GM21529 (cell line): ENCODE measurements around the gene PSORS1C1.

Source experiments
- ATAC-seq: cut with Tn5 transposase; IDR thresholded peaks from one replicate; pipeline ENCODE4 v1.9.1; 2021; ENCODE audit not compliant: unreplicated experiment

The PSORS1C1 gene

DNA sequence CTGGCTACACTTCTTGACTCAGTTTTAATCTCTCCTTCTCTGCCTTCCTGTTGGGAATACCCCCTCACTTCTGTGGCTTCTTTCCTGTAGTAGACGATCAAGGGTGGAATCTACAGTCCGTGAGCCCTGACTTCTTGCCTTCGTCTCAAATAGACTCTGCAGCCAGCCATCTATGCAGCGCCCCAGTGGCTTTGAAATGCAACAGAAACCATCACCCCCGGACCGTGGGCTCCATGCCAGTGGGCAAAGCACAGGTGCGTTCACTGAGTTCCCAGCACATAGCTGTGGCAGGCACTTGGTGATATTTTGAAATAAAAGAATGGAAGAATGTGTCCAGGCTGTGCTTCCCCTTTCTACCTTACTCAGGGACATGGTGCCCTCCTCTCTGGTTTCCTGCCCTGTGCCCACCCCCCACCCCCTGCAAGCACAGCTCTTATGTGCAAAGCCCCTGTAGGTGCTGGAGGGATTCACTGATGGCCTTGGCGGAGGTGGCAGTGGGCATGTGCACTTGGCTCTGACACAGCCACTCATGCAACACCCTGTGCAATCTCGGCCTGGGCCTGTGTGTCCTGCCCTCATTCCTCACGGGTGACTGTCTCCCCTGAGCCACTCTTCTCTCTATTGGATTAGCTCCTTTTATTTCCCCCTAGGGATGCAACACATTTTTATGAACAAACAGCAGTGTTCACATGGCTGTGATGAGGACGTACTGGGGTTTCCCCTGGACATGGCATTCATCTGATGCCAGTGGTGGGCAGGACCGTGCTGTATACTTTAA lies 11.2 kb downstream of the PSORS1C1 start:
- no peak for ATAC-seq

- ATAC-seq: no peak
Observed at GRCh38 chr6:31126396-31127175, 12.0 kb downstream of the PSORS1C1 start.

DNA sequence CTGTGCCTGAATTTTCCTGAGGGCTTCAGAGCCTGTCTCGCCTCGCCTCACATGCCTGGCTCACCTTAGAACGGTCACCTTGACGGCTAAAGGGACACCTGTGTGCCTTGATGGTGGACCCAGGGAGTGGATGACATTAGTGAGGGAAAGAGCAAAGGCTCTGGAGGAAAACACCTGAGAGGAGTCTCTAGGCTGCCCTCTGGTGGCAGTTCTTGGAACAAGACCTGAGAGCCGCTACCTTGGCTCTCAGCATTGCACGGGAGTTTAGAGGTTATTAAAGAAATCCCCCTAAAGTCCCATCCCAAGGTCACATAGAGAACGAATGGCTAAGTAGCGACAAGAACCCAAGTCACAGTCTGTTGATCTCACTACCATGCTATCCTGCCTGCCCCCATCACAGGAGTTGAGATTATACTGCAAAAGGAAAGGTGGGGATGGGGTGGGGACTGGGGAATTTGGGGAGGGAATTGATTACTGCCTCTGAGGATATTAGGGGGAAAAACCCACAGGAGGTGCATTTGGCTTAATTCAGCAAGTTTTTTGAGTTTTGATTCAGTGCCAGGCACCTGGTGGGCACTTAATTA lies 13.6 kb downstream of the PSORS1C1 start:
- no peak for ATAC-seq

DNA sequence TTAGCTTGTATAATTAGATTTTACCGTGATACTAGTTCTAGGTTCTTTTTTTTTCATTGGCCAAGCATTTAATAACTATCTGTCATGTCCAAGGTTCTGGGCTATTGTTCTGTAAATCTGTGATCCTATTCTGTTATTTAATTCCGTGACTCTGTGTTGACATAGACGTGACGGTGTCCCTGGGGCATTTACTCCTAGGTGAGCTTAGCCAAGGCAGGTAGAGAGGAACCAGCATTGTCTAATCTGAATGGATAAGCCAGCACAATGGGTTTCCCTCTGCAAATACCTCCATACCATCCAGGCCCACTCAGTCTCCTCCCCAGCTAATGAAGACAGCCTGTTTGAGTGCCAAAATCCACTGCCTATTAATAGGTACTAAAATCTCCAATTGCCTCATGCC lies 14.5 kb downstream of the PSORS1C1 start:
- ATAC-seq: no peak

- ATAC-seq: no peak
Observed at GRCh38 chr6:31130751-31131150, 16.2 kb downstream of the PSORS1C1 start.

GRCh38 chr6:31131595-31131994 lies 17.0 kb downstream of the PSORS1C1 start:
- no peak for ATAC-seq

- no peak for ATAC-seq
Observed at GRCh38 chr6:31132806-31133205, 18.2 kb downstream of the PSORS1C1 start.

DNA sequence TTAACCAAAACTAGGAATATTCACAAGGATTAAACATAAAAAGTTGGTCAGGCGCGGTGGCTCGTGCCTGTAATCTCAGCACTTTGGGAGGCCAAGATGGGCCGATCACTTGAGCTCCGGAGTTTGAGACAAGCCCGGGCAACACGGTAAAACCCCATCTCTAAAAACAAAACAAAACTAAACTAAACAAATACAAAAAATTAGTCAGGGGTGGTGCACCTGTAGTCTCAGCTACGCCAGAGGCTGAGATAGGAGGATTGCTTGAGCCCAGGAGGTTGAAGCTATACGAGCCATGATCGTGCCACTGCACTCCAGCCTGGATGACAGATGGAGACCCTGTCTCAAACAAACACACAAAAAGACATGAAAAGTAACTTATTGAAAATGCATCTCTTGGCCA lies 21.1 kb downstream of the PSORS1C1 start:
- no peak for ATAC-seq

GRCh38 chr6:31138982-31139381 lies 24.4 kb downstream of the PSORS1C1 start, which contains the start of gene PSORS1C2:
TSS of gene PSORS1C2 (minus strand) at chr6:31139066. CDS start at chr6:31139026, 40 bp downstream.
- ATAC-seq: no peak

DNA sequence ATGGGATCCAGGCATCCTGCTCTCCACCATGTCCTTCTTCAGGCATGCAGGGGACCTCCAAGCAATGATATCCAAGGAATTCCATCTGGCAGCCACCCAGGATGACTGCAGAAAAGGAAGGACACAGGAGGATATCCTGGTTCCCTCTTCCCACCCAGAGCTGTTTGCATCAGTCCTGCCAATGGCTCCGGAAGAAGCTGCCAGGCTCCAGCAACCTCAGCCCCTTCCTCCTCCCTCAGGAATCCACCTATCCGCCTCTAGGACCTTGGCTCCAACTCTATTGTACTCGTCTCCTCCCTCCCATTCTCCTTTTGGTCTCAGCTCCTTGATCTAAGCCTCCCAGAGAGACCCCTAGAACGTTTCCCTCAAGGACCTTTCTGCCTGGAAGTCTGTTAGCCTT lies 25.0 kb downstream of the PSORS1C1 start:
- ATAC-seq: no peak

DNA sequence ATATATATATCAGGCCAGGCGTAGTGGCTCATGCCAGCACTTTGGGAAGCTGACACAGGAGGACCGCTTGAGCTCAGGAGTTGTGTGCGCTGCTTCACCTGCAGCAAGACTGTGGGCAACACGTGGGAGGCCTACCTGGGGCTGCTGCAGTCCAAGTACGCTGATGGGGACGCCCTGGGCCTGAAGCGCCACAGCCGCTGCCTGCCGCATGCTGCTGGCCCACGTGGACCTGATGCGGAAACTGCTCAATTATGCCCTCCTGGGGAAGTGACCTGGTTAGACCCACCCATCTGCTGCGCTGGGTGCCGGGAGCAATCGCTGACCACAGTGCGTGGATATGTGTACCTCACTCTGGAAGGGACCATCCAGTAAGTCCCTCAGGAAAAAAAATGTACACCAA lies 26.0 kb downstream of the PSORS1C1 start:
- ATAC-seq: no peak

- ATAC-seq: no peak
Observed at GRCh38 chr6:31142361-31142761, 27.8 kb downstream of the PSORS1C1 start.

GRCh38 chr6:31143148-31143547 lies 28.5 kb downstream of the PSORS1C1 start:
- no peak for ATAC-seq

- no peak for ATAC-seq
Observed at GRCh38 chr6:31144296-31144969, 29.8 kb downstream of the PSORS1C1 start.

GRCh38 chr6:31144970-31145340 lies 30.4 kb downstream of the PSORS1C1 start:
- ATAC-seq: no peak

DNA sequence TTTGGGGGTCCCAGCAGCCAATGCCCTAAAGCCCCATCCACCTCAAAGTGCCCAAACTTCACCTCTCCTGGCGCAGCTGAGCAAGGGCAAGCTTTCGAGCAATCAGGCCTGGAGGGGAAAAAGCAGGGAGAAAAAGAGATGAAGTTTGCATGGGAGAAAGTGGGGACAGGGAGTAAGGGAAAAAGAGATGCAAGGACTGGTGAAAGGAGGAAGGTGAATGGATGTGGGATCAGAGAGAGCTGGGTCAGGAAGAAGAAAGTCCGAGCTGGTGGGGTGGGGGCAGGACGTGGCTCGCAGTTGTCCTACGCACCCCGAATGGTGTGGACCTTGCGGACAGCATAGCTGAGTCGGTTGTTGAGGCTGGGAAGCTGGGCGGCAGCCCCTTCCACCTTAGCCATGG lies 30.8 kb downstream of the PSORS1C1 start:
- ATAC-seq: no peak

- no peak for ATAC-seq
Observed at GRCh38 chr6:31149827-31150447, 35.3 kb downstream of the PSORS1C1 start.

- ATAC-seq: no peak
Observed at GRCh38 chr6:31152781-31153180, 38.2 kb downstream of the PSORS1C1 start.

- no peak for ATAC-seq
Observed at GRCh38 chr6:31154436-31154835, 39.8 kb downstream of the PSORS1C1 start.

- ATAC-seq: no peak
Observed at GRCh38 chr6:31156641-31157040, 42.0 kb downstream of the PSORS1C1 start.
